Peyer's patch (tissue), 4 donors: ENCODE results near the gene PYM1. TPM values are rescaled to one million over a fixed set of nuclear protein-coding genes. Genes with fewer than 3 reads are reported as not detected.
"Not testable (repeated sequence)": the region's sequence is repeated elsewhere in the genome, so short reads cannot be mapped to it uniquely, and the experiment has no call there.

Experiments used
- DNase-seq, 3 donors: peaks; one replicate each; pipeline ENCODE4 v3.0.0-alpha.2; 2017 to 2019
- H3K27ac ChIP-seq, 4 donors: fragments of 200-600 bp; sonication (generic); one replicate each; pipeline ENCODE4 v1.5.1; 2016 to 2019
- H3K27me3 ChIP-seq, 2 donors: fragments of 200-600 bp; sonication (generic); one replicate each; pipeline ENCODE4 v1.5.1; 2019
- H3K36me3 ChIP-seq, 3 donors: fragments of 200-600 bp; sonication (generic); one replicate each; pipeline ENCODE4 v1.5.1; 2016 to 2019
- H3K4me1 ChIP-seq, 4 donors: fragments of 200-600 bp; sonication (generic); one replicate each; pipeline ENCODE4 v1.5.1; 2016 to 2019
- H3K4me3 ChIP-seq, 4 donors: fragments of 200-600 bp; sonication (generic); 1 replicate in 3 of 4; 2 replicates in 1 of 4; pipeline ENCODE4 v1.5.1; 2016 to 2019; ENCODE audit warnings: mild to moderate bottlenecking in 1 of 4
- H3K9me3 ChIP-seq, 4 donors: fragments of 200-600 bp; sonication (generic); one replicate each; pipeline ENCODE4 v1.5.1; 2016 to 2019; ENCODE audit warnings: mild to moderate bottlenecking in 1 of 4
- CTCF ChIP-seq, 6 experiments: fragments of 450-650 bp in 4 of 6; fragments of 200-600 bp in 2 of 6; sonication (generic) in 1 of 6; IDR thresholded peaks; one replicate each; pipeline ENCODE4 v1.5.1; 2017 to 2019; ENCODE audit warnings: antibody characterized with exemption in 6 of 6, mild to moderate bottlenecking in 3 of 6, moderate library complexity in 1 of 6
- POLR2A ChIP-seq, 2 donors: fragments of 450-650 bp; IDR thresholded peaks; one replicate each; pipeline ENCODE4 v1.5.1; 2017; ENCODE audit warnings: antibody characterized with exemption in 2 of 2, mild to moderate bottlenecking in 2 of 2, moderate library complexity in 2 of 2
- total RNA-seq, 4 donors: library from RNA; depleted of rRNA; stranded (reverse); fragments of >200 nt; gene quantifications; one replicate each; pipeline ENCODE4 v1.1.0, GENCODE V29; 2016

PYM1 gene
- total RNA-seq, 4 donors from 2014 or later, result 49.1 to 63.7 (median 52.4) TPM

GRCh38 chr12:55877824-55878223 is 49.9 kb downstream of the PYM1 start:
- no peaks in the 10 kb centered on the region for H3K36me3 ChIP-seq
- no peak for DNase-seq
- no peak overlapping the region for H3K4me3 ChIP-seq
- H3K27ac ChIP-seq, result no peak overlapping the region
- no peaks in the 10 kb centered on the region for H3K4me1 ChIP-seq
- no peaks in the 10 kb centered on the region for H3K27me3 ChIP-seq
- H3K9me3 ChIP-seq, result no peaks in the 10 kb centered on the region
- TF ChIP-seq CTCF (IDR thresholded peaks at IDR 0.05) (no peak), POLR2A (IDR thresholded peaks at IDR 0.05) (no peak)

- H3K27ac ChIP-seq, result no peak overlapping the region
- H3K4me3 ChIP-seq, result no peak overlapping the region
- H3K9me3 ChIP-seq, result no peaks in the 10 kb centered on the region
- no peak for DNase-seq
- no peaks in the 10 kb centered on the region for H3K36me3 ChIP-seq
- TF ChIP-seq POLR2A (IDR thresholded peaks at IDR 0.05) (no peak), CTCF (IDR thresholded peaks at IDR 0.05) (no peak)
- no peaks in the 10 kb centered on the region for H3K27me3 ChIP-seq
- no peaks in the 10 kb centered on the region for H3K4me1 ChIP-seq
These were observed 51.8 kb downstream of the PYM1 start for GRCh38 chr12:55875704-55876467.

- Histone ChIP-seq H3K36me3 (no peaks in the 10 kb centered on the region), H3K27me3 (no peaks in the 10 kb centered on the region), H3K9me3 (no peaks in the 10 kb centered on the region), H3K4me3 (no peak overlapping the region), H3K4me1 (no peaks in the 10 kb centered on the region), H3K27ac (no peak overlapping the region)
- TF ChIP-seq POLR2A (IDR thresholded peaks at IDR 0.05) (no peak), CTCF (IDR thresholded peaks at IDR 0.05) (no peak)
- DNase-seq, result no peak
These were observed 53.3 kb downstream of the PYM1 start for GRCh38 chr12:55874443-55874842.

GRCh38 chr12:55866454-55867004 is 61.2 kb downstream of the PYM1 start:
- not testable (repeated sequence) for H3K36me3 ChIP-seq, DNase-seq, H3K27ac ChIP-seq, H3K4me3 ChIP-seq, H3K27me3 ChIP-seq, H3K9me3 ChIP-seq, H3K4me1 ChIP-seq

- Histone ChIP-seq H3K27ac (no peak overlapping the region), H3K4me1 (no peaks in the 10 kb centered on the region), H3K9me3 (peaks cover 0 to 5% (median 2%) of the 10 kb centered on the region in 4 donors), H3K36me3 (no peaks in the 10 kb centered on the region), H3K4me3 (no peak overlapping the region), H3K27me3 (no peaks in the 10 kb centered on the region)
- no peak for DNase-seq
- TF ChIP-seq CTCF (IDR thresholded peaks at IDR 0.05) (no peak), POLR2A (IDR thresholded peaks at IDR 0.05) (no peak)
These were observed 62.4 kb downstream of the PYM1 start for GRCh38 chr12:55865327-55865726.

- H3K4me1 ChIP-seq, H3K9me3 ChIP-seq, H3K4me3 ChIP-seq, H3K27me3 ChIP-seq, DNase-seq, H3K27ac ChIP-seq, H3K36me3 ChIP-seq: not testable (repeated sequence)
These were observed 64.8 kb downstream of the PYM1 start for GRCh38 chr12:55862931-55863330.
